Breast epithelium (tissue), 4 donors: ENCODE measurements around the gene TRAPPC13. TPM values are rescaled to one million over a fixed set of nuclear protein-coding genes. Genes with fewer than 3 reads are reported as not detected.
"Not testable (repeated sequence)": the region's sequence is repeated elsewhere in the genome, so short reads cannot be mapped to it uniquely, and the experiment has no call there.

Experiments
- DNase-seq, 2 donors: peaks; one replicate each; pipeline ENCODE4 v3.0.0-alpha.2; 2019; ENCODE audit warnings: low spot score in 2 of 2
- H3K27ac ChIP-seq, 2 donors: fragments of 200-600 bp; sonication (generic) in 1 of 2; one replicate each; pipeline ENCODE4 v1.5.1; 2016 to 2019; ENCODE audit warnings: mild to moderate bottlenecking in 1 of 2
- H3K27me3 ChIP-seq, 2 donors: fragments of 200-600 bp; sonication (generic) in 1 of 2; one replicate each; pipeline versions ENCODE4 v1.5.1 to v1.6.0; 2017 to 2019; ENCODE audit warnings: control low read depth in 1 of 2, mild to moderate bottlenecking in 1 of 2
- H3K36me3 ChIP-seq: fragments of 200-600 bp; one replicate; pipeline ENCODE4 v1.5.1; 2019
- H3K4me1 ChIP-seq, 2 donors: fragments of 200-600 bp; sonication (generic); one replicate each; pipeline ENCODE4 v1.5.1; 2016 to 2019; ENCODE audit warnings: control low read depth in 1 of 2
- H3K4me3 ChIP-seq, 3 donors: fragments of 200-600 bp; sonication (generic); 1 replicate in 2 of 3; 2 replicates in 1 of 3; pipeline ENCODE4 v1.5.1; 2016 to 2019; ENCODE audit warnings: mild to moderate bottlenecking in 3 of 3, moderate library complexity in 2 of 3
- H3K9me3 ChIP-seq, 2 donors: fragments of 200-600 bp; sonication (generic) in 1 of 2; one replicate each; pipeline ENCODE4 v1.5.1; 2016 to 2019; ENCODE audit warnings: control low read depth in 1 of 2
- CTCF ChIP-seq, 3 donors: fragments of 450-650 bp; IDR thresholded peaks; one replicate each; pipeline ENCODE4 v1.5.1; 2016 to 2017; ENCODE audit warnings: antibody characterized with exemption in 3 of 3, mild to moderate bottlenecking in 3 of 3, moderate library complexity in 3 of 3
- POLR2A ChIP-seq: fragments of 450-650 bp; IDR thresholded peaks from one replicate; pipeline ENCODE4 v1.6.1; 2016; ENCODE audit warnings: antibody characterized with exemption, mild to moderate bottlenecking, moderate library complexity
- POLR2AphosphoS5 ChIP-seq, 3 donors: sonication (generic); formaldehyde crosslinking; IDR thresholded peaks; one replicate each; pipeline ENCODE4 v1.6.1; 2017; ENCODE audit warnings: antibody characterized with exemption in 3 of 3
- intact Hi-C: fragments of 100-400 bp; cut with DNase I; formaldehyde crosslinking; loops from one replicate; pipeline ENCODE4 v1.15.1; 2023; ENCODE audit warnings: low total_unique reads
- total RNA-seq, 3 donors: library from RNA; depleted of rRNA; stranded (reverse); fragments of >200 nt; gene quantifications; one replicate each; pipeline ENCODE4 v1.1.0, GENCODE V29; 2016

The TRAPPC13 gene
- 10 to 100 TPM; 17.4 to 27.4 (median 19.7) TPM for total RNA-seq

DNA sequence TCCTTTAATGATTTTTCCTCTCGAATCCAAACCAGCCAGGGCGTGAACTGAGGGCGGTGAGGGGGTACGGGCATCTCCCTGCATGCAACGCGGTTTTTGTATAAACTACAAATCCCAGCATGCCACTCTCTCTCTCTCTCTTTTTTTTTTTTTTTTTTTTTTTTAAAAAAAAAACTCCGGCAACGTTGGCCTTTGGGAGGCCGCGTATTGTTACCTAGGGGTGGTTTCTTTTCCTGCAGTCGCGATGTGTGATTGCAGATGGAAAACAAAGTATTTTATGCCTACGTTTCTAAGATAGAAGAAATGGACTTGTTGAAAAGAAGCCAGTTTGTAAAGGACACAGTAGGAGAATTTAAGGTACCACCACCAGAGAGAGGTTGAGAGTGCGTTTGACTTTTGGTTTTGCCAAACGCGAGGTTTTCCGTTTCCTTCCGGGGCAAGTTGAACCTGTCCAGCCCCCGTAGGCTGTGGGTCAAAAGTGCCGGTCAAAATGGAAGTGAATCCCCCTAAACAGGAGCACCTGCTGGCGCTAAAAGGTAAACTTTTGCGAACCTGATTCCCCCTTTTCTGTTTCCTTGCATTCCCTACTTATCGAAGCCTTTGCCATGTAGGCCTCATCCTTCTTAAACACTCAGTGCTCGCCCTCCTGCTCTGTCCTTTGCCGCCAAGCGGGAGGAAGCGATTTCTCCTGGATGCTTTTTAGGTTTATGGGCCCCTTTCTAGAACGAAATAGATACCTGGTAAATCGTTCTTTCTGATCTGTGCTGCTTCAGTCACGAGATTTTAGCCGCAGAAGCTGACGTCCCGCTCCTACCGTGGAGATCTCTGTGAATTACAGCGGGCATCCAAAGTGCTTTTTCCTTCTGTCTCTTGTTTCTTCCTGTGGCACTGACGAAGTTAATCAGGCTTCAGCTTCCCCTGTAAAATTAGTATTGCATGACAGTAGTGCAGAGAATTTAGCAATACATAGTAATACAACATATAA lies at the start of gene TRAPPC13, which contains the start of gene SHLD3:
TSS of gene TRAPPC13 (plus strand) at position 457 of the 985 bp plus-strand sequence. CDS start at position 491, 34 bp downstream.
TSS of gene SHLD3 (plus strand) at position 457 of the 985 bp plus-strand sequence. CDS start 4,561 bp downstream, outside the sequence.
- Histone ChIP-seq H3K27me3 (no peaks in the 10 kb centered on the region), H3K27ac (peak within 1 kb of the TSS; percentile 86 to 87), H3K36me3 (no peaks in the 10 kb centered on the region), H3K9me3 (no peaks in the 10 kb centered on the region), H3K4me1 (peaks cover 0 to 19% of the 10 kb centered on the region in 2 donors), H3K4me3 (peak within 1 kb of the TSS; percentile 79 to 85 (median 82))
- TF ChIP-seq CTCF (IDR thresholded peaks at IDR 0.05): peak in 2 of 3 donors; percentile 31 to 38
- no peak for TF ChIP-seq POLR2A
- peak; percentile 12 to 87 (median 78) for TF ChIP-seq POLR2AphosphoS5 (IDR thresholded peaks at IDR 0.05)
- intact Hi-C loops: no loop called here
- peak; percentile 65 to 80 for DNase-seq

DNA sequence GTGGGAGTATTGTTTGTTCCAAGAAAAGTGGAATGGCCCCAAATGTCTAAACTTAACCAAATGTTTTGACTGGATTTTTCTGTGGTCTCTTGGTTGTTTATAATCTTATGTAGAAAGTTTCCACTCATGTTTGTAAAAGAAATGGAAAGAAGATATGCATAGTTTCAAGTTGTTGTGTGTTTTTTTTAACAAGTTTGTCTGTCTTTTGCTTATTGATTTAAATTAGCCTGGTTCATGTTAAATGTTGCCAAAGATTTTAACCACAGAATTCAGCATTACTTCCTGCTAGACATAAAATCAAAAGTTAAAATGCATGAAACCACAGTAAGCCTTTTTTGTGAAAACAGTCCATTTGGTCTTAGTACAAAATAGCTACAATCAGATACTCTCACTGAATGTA lies 47.7 kb upstream of the TRAPPC13 start:
- Histone ChIP-seq H3K27me3 (no peaks in the 10 kb centered on the region), H3K36me3 (no peaks in the 10 kb centered on the region), H3K4me3 (no peak overlapping the region), H3K27ac (no peak overlapping the region), H3K4me1 (no peaks in the 10 kb centered on the region), H3K9me3 (no peaks in the 10 kb centered on the region)
- TF ChIP-seq CTCF (IDR thresholded peaks at IDR 0.05) (no peak), POLR2A (no peak), POLR2AphosphoS5 (IDR thresholded peaks at IDR 0.05) (no peak)
- no peak for DNase-seq
- intact Hi-C loops: no loop called here

DNA sequence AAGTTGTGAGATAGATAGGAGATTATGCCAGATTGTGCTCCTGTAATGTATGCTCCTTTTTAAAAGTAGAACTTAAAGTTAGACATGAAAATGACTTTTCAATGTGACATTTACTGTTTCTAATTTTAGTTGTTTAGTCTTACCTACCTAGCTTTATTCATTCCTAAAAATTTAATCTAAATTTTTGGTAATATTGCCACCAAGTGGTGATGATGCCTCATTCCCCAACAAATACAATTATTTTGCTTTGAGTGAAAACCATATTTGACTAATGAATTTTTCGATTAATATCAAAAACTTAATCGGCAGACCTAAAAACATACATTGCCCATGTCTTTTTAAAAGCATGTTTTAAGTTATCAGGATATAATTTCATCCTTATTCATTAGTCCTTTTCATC lies 36.1 kb upstream of the TRAPPC13 start:
- peaks cover 6% of the 10 kb centered on the region for H3K36me3 ChIP-seq
- H3K9me3 ChIP-seq: no peaks in the 10 kb centered on the region
- H3K4me3 ChIP-seq: no peak overlapping the region
- DNase-seq: no peak
- no peaks in the 10 kb centered on the region for H3K27me3 ChIP-seq
- H3K27ac ChIP-seq: no peak overlapping the region
- TF ChIP-seq POLR2A (no peak), CTCF (IDR thresholded peaks at IDR 0.05) (no peak), POLR2AphosphoS5 (IDR thresholded peaks at IDR 0.05) (no peak)
- H3K4me1 ChIP-seq: no peaks in the 10 kb centered on the region
- intact Hi-C loops: no loop called here

GRCh38 chr5:65601761-65602160 lies 23.1 kb upstream of the TRAPPC13 start:
- not testable (repeated sequence) for H3K4me3 ChIP-seq

GRCh38 chr5:65611524-65611923 lies 13.3 kb upstream of the TRAPPC13 start:
- TF ChIP-seq CTCF (IDR thresholded peaks at IDR 0.05) (no peak), POLR2AphosphoS5 (IDR thresholded peaks at IDR 0.05) (no peak), POLR2A (no peak)
- no peak for DNase-seq
- H3K27ac ChIP-seq: no peak overlapping the region
- intact Hi-C loops: no loop called here
- H3K4me3 ChIP-seq: no peak overlapping the region
- no peaks in the 10 kb centered on the region for H3K4me1 ChIP-seq
- H3K27me3 ChIP-seq: no peaks in the 10 kb centered on the region
- no peaks in the 10 kb centered on the region for H3K9me3 ChIP-seq
- H3K36me3 ChIP-seq: peaks cover 17% of the 10 kb centered on the region

More at GRCh38 chr5:65601761-65602160, 23.1 kb upstream of the TRAPPC13 start:
- H3K4me1 ChIP-seq, H3K36me3 ChIP-seq, H3K9me3 ChIP-seq, intact Hi-C loops, DNase-seq, H3K27me3 ChIP-seq, H3K27ac ChIP-seq: not testable (repeated sequence)
